HepG2 (cell line): ENCODE measurements around the gene C19orf73.

Experiments
- KDM5A ChIP-seq: fragments of 200-600 bp; sonication (generic); IDR thresholded peaks from 2 replicates; pipeline ENCODE4 v1.7.0; 2018; ENCODE audit warnings: antibody characterized with exemption, mild to moderate bottlenecking, low read length, borderline replicate concordance
- ZFP1 ChIP-seq: IDR thresholded peaks from 2 replicates; pipeline ENCODE4 v1.6.1; 2016
- ZNF724P ChIP-seq: sonication (generic); formaldehyde crosslinking; IDR thresholded peaks from 2 replicates; pipeline ENCODE4 v1.8.0; 2022; ENCODE audit warnings: missing genetic modification reagents, borderline replicate concordance
- TF ChIP-seq, protein P1 (sequence below), 2 experiments: IDR thresholded peaks; 2 replicates each; pipeline ENCODE4 v1.6.1; 2011 to 2012; ENCODE audit warnings: low read length in 2 of 2, borderline replicate concordance in 1 of 2, low read depth in 1 of 2, mild to moderate bottlenecking in 1 of 2, moderate library complexity in 1 of 2

DNA sequence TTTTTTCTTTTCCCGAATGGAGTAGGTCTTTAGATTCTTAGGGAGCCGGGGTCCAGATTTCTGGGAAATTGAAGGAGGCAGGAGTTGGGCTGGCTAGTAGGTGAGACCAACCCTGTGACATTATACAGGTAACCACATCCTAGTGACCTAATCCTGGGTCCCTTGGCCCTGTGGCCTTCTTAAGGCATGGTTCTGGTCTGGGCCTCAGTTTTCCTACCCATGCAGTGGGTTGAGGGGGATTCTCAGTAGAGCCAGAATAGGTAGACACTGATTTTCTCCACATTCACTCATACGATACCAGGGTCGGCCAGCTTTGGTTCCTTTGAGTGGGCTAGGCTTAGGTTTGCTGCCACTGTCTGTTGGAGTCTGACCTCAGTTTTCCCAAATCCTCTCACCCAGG is 7.6 kb upstream of the C19orf73 start:
- TF ChIP-seq KDM5A = no peak
- TF ChIP-seq ZFP1 = no peak
- TF ChIP-seq, protein P1, sequence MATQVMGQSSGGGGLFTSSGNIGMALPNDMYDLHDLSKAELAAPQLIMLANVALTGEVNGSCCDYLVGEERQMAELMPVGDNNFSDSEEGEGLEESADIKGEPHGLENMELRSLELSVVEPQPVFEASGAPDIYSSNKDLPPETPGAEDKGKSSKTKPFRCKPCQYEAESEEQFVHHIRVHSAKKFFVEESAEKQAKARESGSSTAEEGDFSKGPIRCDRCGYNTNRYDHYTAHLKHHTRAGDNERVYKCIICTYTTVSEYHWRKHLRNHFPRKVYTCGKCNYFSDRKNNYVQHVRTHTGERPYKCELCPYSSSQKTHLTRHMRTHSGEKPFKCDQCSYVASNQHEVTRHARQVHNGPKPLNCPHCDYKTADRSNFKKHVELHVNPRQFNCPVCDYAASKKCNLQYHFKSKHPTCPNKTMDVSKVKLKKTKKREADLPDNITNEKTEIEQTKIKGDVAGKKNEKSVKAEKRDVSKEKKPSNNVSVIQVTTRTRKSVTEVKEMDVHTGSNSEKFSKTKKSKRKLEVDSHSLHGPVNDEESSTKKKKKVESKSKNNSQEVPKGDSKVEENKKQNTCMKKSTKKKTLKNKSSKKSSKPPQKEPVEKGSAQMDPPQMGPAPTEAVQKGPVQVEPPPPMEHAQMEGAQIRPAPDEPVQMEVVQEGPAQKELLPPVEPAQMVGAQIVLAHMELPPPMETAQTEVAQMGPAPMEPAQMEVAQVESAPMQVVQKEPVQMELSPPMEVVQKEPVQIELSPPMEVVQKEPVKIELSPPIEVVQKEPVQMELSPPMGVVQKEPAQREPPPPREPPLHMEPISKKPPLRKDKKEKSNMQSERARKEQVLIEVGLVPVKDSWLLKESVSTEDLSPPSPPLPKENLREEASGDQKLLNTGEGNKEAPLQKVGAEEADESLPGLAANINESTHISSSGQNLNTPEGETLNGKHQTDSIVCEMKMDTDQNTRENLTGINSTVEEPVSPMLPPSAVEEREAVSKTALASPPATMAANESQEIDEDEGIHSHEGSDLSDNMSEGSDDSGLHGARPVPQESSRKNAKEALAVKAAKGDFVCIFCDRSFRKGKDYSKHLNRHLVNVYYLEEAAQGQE (IDR thresholded peaks at IDR 0.05; ENCODE audit: borderline replicate concordance in 1 of 2, low read depth in 1 of 2, low read length in 2 of 2) = no peak
- TF ChIP-seq ZNF724P = no peak
